ENCODE measurements around the gene PIGR. TPM values are rescaled to one million over a fixed set of nuclear protein-coding genes. Genes with fewer than 3 reads are reported as not detected.

Gene PIGR
- total and polyA plus RNA-seq, 2 of the 8 experiments (the other 6 are each of a cell fraction or from before 2014, with no cell fraction given) = not detected

GRCh38 chr1:206986885-206987284 lies 40.6 kb upstream of the PIGR start:
- H3K79me2 ChIP-seq (ENCODE audit: control insufficient read depth in 1 of 2, insufficient read depth in 2 of 2, low read length in 2 of 2) = no peaks in the 10 kb centered on the region
- H4K20me1 ChIP-seq (replicated peaks in 1 of 2; ENCODE audit: control insufficient read depth in 1 of 2, insufficient read depth in 2 of 2, low read length in 2 of 2) = no peaks in the 10 kb centered on the region
- no peaks in the 10 kb centered on the region; a peak in 2 of 7 replicates for H3K27me3 ChIP-seq (replicated peaks in 1 of 4; ENCODE audit: control insufficient read depth in 3 of 4, extremely low read depth in 1 of 4, insufficient read depth in 3 of 4, low read length in 3 of 4)
- H3K14ac ChIP-seq (ENCODE audit: insufficient read length) = no peak overlapping the region
- TF ChIP-seq NRF1 (IDR thresholded peaks at IDR 0.05; ENCODE audit: low read depth, low read length) = no peak
- H3K4me2 ChIP-seq (ENCODE audit: insufficient read depth in 1 of 2, low read depth in 2 of 2, low read length in 2 of 2) = no peak overlapping the region
- H3K4me3 ChIP-seq (ENCODE audit: extremely low read depth in 1 of 4, insufficient read depth in 2 of 4, low read depth in 3 of 4, low read length in 4 of 4) = no peak overlapping the region
- H3K9me3 ChIP-seq (ENCODE audit: insufficient read depth in 2 of 2, low read depth in 1 of 2, low read length in 1 of 2) = no peaks in the 10 kb centered on the region
- H3K23ac ChIP-seq (ENCODE audit: insufficient read length) = no peak overlapping the region
- H3K79me1 ChIP-seq (ENCODE audit: low read depth, low read length) = no peaks in the 10 kb centered on the region
- no peak overlapping the region for H3K18ac ChIP-seq (ENCODE audit: extremely low read depth, low read length)
- ChIA-PET POLR2A (ENCODE audit: partially characterized antibody) (no interaction called here), CTCF (ENCODE audit: partially characterized antibody) (interaction anchor here (0.6 to 1.8 kb wide), 5 partner anchors 10 to 85 kb away, joined by 3 to 10 read pairs (median 4); no protein-coding TSS in a partner anchor)
- no peak overlapping the region for H2AK5ac ChIP-seq (ENCODE audit: low read depth, low read length)
- DNase-seq (ENCODE audit: low read depth in 1 of 2, low spot score in 2 of 2) (no peak), FAIRE-seq (no peak)
- H2BK20ac ChIP-seq (ENCODE audit: low read length) = no peak overlapping the region
- no peak overlapping the region for H2BK120ac ChIP-seq (replicated peaks; ENCODE audit: low read depth, low read length)
- H2BK5ac ChIP-seq (ENCODE audit: low read depth, low read length) = no peak overlapping the region
- no peak overlapping the region for H2BK15ac ChIP-seq (ENCODE audit: low read length)
- no peak overlapping the region for H2AFZ ChIP-seq (ENCODE audit: low read length)
- no peak overlapping the region for H3K27ac ChIP-seq (ENCODE audit: low read depth, low read length)
- H3K4me1 ChIP-seq (replicated peaks in 1 of 4; ENCODE audit: control insufficient read depth in 3 of 4, insufficient read depth in 4 of 4, low read length in 3 of 4) = peaks cover 4 to 13% (median 6%) of the 10 kb centered on the region in 4 experiments
- H2BK12ac ChIP-seq (ENCODE audit: low read depth, low read length) = no peak overlapping the region
- H4K91ac ChIP-seq (replicated peaks; ENCODE audit: insufficient read length, low read length) = no peak overlapping the region
- no peaks in the 10 kb centered on the region; the same call in 1 of the 2 replicates for H3K23me2 ChIP-seq (ENCODE audit: low read depth, low read length)
- H4K8ac ChIP-seq (ENCODE audit: extremely low read depth, insufficient read depth, low read length) = no peak overlapping the region
- WGBS, 2 experiments (ENCODE audit: extremely low coverage in 1 of 2, insufficient coverage in 1 of 2, insufficient read length in 1 of 2, insufficient replicate concordance in 2 of 2, low coverage in 1 of 2, low lambda C conversion rate in 2 of 2, missing lambda C conversion rate in 1 of 2) = 95% methylated on average over 3 of the region's 3 CpGs; no CpG with 5 or more reads in 1 of the 2 experiments
- H3K4ac ChIP-seq (replicated peaks; ENCODE audit: insufficient read length, low read depth, low read length) = no peak overlapping the region
- no peak overlapping the region for H3K9ac ChIP-seq (replicated peaks in 1 of 4; ENCODE audit: extremely low read depth in 1 of 4, low read depth in 3 of 4, low read length in 3 of 4)
- H3K36me3 ChIP-seq (ENCODE audit: control insufficient read depth in 2 of 4, insufficient read depth in 4 of 4, low read length in 3 of 4) = no peaks in the 10 kb centered on the region
- H4K5ac ChIP-seq (ENCODE audit: insufficient read length, low read depth, low read length) = no peak overlapping the region
- H3K56ac ChIP-seq (replicated peaks; ENCODE audit: insufficient read length, low read depth, low read length) = no peak overlapping the region
